SK-N-SH (cell line): ENCODE results near the gene KRT85. TPM values are rescaled to one million over a fixed set of nuclear protein-coding genes. Genes with fewer than 3 reads are reported as not detected.

Experiments used
- CTCF ChIA-PET: fragments of 300-600, 350-600 bp; formaldehyde crosslinking; extraction: SDS; loops from one replicate; lab custom pipeline; 2021; lab: Yijun Ruan, JAX
- POLR2A ChIA-PET: fragments of 350-600 bp; sonication (Branson Sonifier 250); formaldehyde crosslinking; extraction: SDS; loops from one replicate; lab custom pipeline; 2020; ENCODE audit warnings: antibody characterized with exemption, inconsistent platforms; lab: Yijun Ruan, JAX
- DNase-seq: peaks from one replicate; pipeline ENCODE4 v3.0.0; 2012
- H2AFZ ChIP-seq: fragments of 200-600 bp; sonication (generic); 2 replicates; pipeline ENCODE4 v1.8.1; 2016; ENCODE audit warnings: antibody characterized with exemption, mild to moderate bottlenecking, low read depth
- H3F3A ChIP-seq: fragments of 200-600 bp; sonication (generic); replicated peaks from 2 replicates; pipeline ENCODE3; 2016; ENCODE audit warnings: antibody characterized with exemption, mild to moderate bottlenecking; ENCODE audit not compliant: insufficient read depth
- H3K27ac ChIP-seq, 2 experiments: fragments of 200-500 bp in 1 of 2; fragments of 200-600 bp in 1 of 2; sonication (Bioruptor generic) in 1 of 2; sonication (generic), shearing (Covaris generic) in 1 of 2; 2 replicates each; pipeline versions ENCODE4 v1.5.1 to v1.6.1; 2014 to 2016; ENCODE audit warnings: low read depth in 2 of 2, inconsistent platforms in 1 of 2, low read length in 1 of 2, mild to moderate bottlenecking in 1 of 2, mixed read lengths in 1 of 2
- H3K27me3 ChIP-seq: fragments of 200-600 bp; sonication (generic), shearing (Covaris generic); 2 replicates; pipeline ENCODE4 v1.6.1; 2016; ENCODE audit warnings: mixed run types; ENCODE audit not compliant: insufficient read depth
- H3K36me3 ChIP-seq, 2 experiments: fragments of 200-500 bp in 1 of 2; fragments of 200-600 bp in 1 of 2; sonication (Bioruptor generic) in 1 of 2; sonication (generic) in 1 of 2; replicated peaks in 1 of 2; 2 replicates each; pipeline versions ENCODE3 to v1.5.1; 2014 to 2016; ENCODE audit warnings: low read length in 1 of 2, mild to moderate bottlenecking in 1 of 2; ENCODE audit not compliant: insufficient read depth in 2 of 2, control insufficient read depth in 1 of 2
- H3K4me1 ChIP-seq, 2 experiments: fragments of 200-500 bp in 1 of 2; fragments of 200-600 bp in 1 of 2; sonication (Bioruptor generic) in 1 of 2; sonication (generic), shearing (Covaris generic) in 1 of 2; 2 replicates each; pipeline versions ENCODE4 v1.5.1 to v1.6.1; 2014 to 2016; ENCODE audit warnings: low read depth in 1 of 2, low read length in 1 of 2, mixed run types in 1 of 2; ENCODE audit not compliant: insufficient read depth in 2 of 2, control insufficient read depth in 1 of 2
- H3K4me2 ChIP-seq: fragments of 200-600 bp; sonication (generic), shearing (Covaris generic); 2 replicates; pipeline ENCODE4 v1.6.1; 2017; ENCODE audit warnings: mixed run types
- H3K4me3 ChIP-seq, 2 experiments: fragments of 200-500 bp in 1 of 2; fragments of 200-600 bp in 1 of 2; sonication (Bioruptor generic) in 1 of 2; sonication (generic), shearing (Covaris generic) in 1 of 2; 2 replicates each; pipeline versions ENCODE4 v1.5.1 to v1.8.1; 2014 to 2016; ENCODE audit warnings: low read depth in 2 of 2, inconsistent platforms in 1 of 2, low read length in 1 of 2, mild to moderate bottlenecking in 1 of 2, mixed read lengths in 1 of 2, moderate library complexity in 1 of 2
- H3K79me2 ChIP-seq: fragments of 200-600 bp; sonication (generic); 2 replicates; pipeline ENCODE4 v1.8.1; 2017; ENCODE audit warnings: mild to moderate bottlenecking; ENCODE audit not compliant: insufficient read depth
- H3K9ac ChIP-seq: fragments of 200-600 bp; sonication (generic); 2 replicates; pipeline ENCODE4 v1.6.1; 2017; ENCODE audit warnings: mixed run types
- H3K9me2 ChIP-seq: fragments of 200-600 bp; sonication (generic); 2 replicates; pipeline ENCODE4 v1.6.1; 2017; ENCODE audit warnings: mixed run types
- H3K9me3 ChIP-seq: fragments of 200-600 bp; sonication (generic); 2 replicates; pipeline ENCODE4 v1.6.1; 2017; ENCODE audit warnings: mixed run types, mild to moderate bottlenecking, moderate library complexity
- H4K20me1 ChIP-seq: fragments of 200-600 bp; sonication (generic); 2 replicates; pipeline ENCODE4 v1.6.1; 2017; ENCODE audit warnings: mild to moderate bottlenecking, mixed run types; ENCODE audit not compliant: insufficient read depth
- CHD2 ChIP-seq: fragments of 150-350 bp; IDR thresholded peaks from 2 replicates; pipeline ENCODE4 v1.6.1; 2018; ENCODE audit warnings: low read length; ENCODE audit not compliant: partially characterized antibody
- EP300 ChIP-seq, 2 experiments: IDR thresholded peaks; 2 replicates each; pipeline versions ENCODE4 v1.4.0 to v1.6.1; 2012; ENCODE audit warnings: borderline replicate concordance in 1 of 2, low read depth in 1 of 2, low read length in 1 of 2
- EZH2phosphoT487 ChIP-seq: fragments of 200-600 bp; sonication (generic); IDR thresholded peaks from 2 replicates; pipeline ENCODE4 v1.6.1; 2017; ENCODE audit warnings: low read depth, mixed run types, mild to moderate bottlenecking, antibody characterized with exemption, moderate library complexity, borderline replicate concordance
- FOXM1 ChIP-seq: IDR thresholded peaks from 2 replicates; pipeline ENCODE4 v1.4.0; 2012; ENCODE audit warnings: low read depth, mild to moderate bottlenecking
- GABPA ChIP-seq: IDR thresholded peaks from 2 replicates; pipeline ENCODE4 v1.4.0; 2012; ENCODE audit warnings: low read depth, mild to moderate bottlenecking
- GATA2 ChIP-seq: sonication (generic); formaldehyde crosslinking; IDR thresholded peaks from 2 replicates; pipeline ENCODE4 v1.5.0; 2020; ENCODE audit warnings: mild to moderate bottlenecking, missing genetic modification reagents
- JUND ChIP-seq: IDR thresholded peaks from 2 replicates; pipeline ENCODE4 v1.4.0; 2012
- MEF2A ChIP-seq: IDR thresholded peaks from 2 replicates; pipeline ENCODE4 v1.4.0; 2012; ENCODE audit warnings: low read depth, borderline replicate concordance
- NFIC ChIP-seq: IDR thresholded peaks from 2 replicates; pipeline ENCODE4 v1.4.0; 2012; ENCODE audit warnings: borderline replicate concordance
- POLR2AphosphoS5 ChIP-seq: IDR thresholded peaks from 2 replicates; pipeline ENCODE4 v1.6.1; 2012; ENCODE audit warnings: low read depth, low read length
- RAD21 ChIP-seq: IDR thresholded peaks from 2 replicates; pipeline ENCODE4 v1.6.1; 2012; ENCODE audit warnings: mild to moderate bottlenecking, low read length
- RCOR1 ChIP-seq: fragments of 150-350 bp; IDR thresholded peaks from 2 replicates; pipeline ENCODE4 v1.6.1; 2017; ENCODE audit warnings: antibody characterized with exemption, low read length
- RFX5 ChIP-seq: IDR thresholded peaks from 2 replicates; pipeline ENCODE4 v1.6.1; 2012; ENCODE audit warnings: mild to moderate bottlenecking, improper control_type of control experiment, low read length
- RXRA ChIP-seq: IDR thresholded peaks from 2 replicates; pipeline ENCODE4 v1.4.0; 2012; ENCODE audit warnings: low read depth, mild to moderate bottlenecking, borderline replicate concordance
- SMC3 ChIP-seq: IDR thresholded peaks from 2 replicates; pipeline ENCODE4 v1.6.1; 2012; ENCODE audit warnings: low read depth, low read length, improper control_type of control experiment
- TCF12 ChIP-seq: IDR thresholded peaks from 2 replicates; pipeline ENCODE4 v1.4.0; 2012
- USF1 ChIP-seq: IDR thresholded peaks from 2 replicates; pipeline ENCODE4 v1.4.0; 2012; ENCODE audit warnings: low read depth, borderline replicate concordance
- WGBS: methylation state at CpG from one replicate; pipeline ENCODE4 v1.1.6; 2017; ENCODE audit warnings: low lambda C conversion rate; 5-methylcytosine and 5-hydroxymethylcytosine counted together
- polyA plus RNA-seq, 3 experiments: library from polyadenylated mRNA; depleted of rRNA; stranded (reverse); fragments of >200 nt; gene quantifications; 2 replicates each; pipeline ENCODE4 v1.2.3, GENCODE V29; 2012
- TF ChIP-seq, protein P1 (sequence below): IDR thresholded peaks from 2 replicates; pipeline ENCODE4; 2012
- TF ChIP-seq, protein P2 (sequence below): IDR thresholded peaks from 2 replicates; pipeline ENCODE4 v1.4.0; 2012; ENCODE audit warnings: low read depth
- TF ChIP-seq, protein P3 (sequence below): fragments of 150-350 bp; IDR thresholded peaks from 2 replicates; pipeline ENCODE4 v1.6.1; 2016; ENCODE audit warnings: mild to moderate bottlenecking, low read depth, low read length

KRT85 gene
- polyA plus RNA-seq, 1 of the 3 experiments (the other 2 are of a cell fraction): not detected

- Histone ChIP-seq H3K9ac (no peak overlapping the region), H3K27me3 (peaks cover 32% of the 10 kb centered on the region), H3F3A (no peaks in the 10 kb centered on the region), H3K27ac (no peak overlapping the region), H3K4me2 (no peak overlapping the region), H3K9me3 (no peaks in the 10 kb centered on the region), H3K79me2 (no peaks in the 10 kb centered on the region), H2AFZ (no peak overlapping the region), H3K36me3 (no peaks in the 10 kb centered on the region), H4K20me1 (no peaks in the 10 kb centered on the region), H3K9me2 (no peaks in the 10 kb centered on the region), H3K4me3 (no peak overlapping the region), H3K4me1 (no peaks in the 10 kb centered on the region)
- TF ChIP-seq, protein P1, sequence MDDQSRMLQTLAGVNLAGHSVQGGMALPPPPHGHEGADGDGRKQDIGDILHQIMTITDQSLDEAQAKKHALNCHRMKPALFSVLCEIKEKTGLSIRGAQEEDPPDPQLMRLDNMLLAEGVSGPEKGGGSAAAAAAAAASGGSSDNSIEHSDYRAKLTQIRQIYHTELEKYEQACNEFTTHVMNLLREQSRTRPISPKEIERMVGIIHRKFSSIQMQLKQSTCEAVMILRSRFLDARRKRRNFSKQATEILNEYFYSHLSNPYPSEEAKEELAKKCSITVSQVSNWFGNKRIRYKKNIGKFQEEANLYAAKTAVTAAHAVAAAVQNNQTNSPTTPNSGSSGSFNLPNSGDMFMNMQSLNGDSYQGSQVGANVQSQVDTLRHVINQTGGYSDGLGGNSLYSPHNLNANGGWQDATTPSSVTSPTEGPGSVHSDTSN: no peak
- TF ChIP-seq GABPA (no peak), JUND (no peak), CHD2 (no peak), SMC3 (no peak)
- ChIA-PET CTCF (interaction anchor here (0.9 to 4.4 kb wide), 5 partner anchors 15 to 186 kb away, joined by 3 to 19 read pairs (median 7); no protein-coding TSS in a partner anchor), POLR2A (no interaction called here)
- DNase-seq: no peak
- 24% methylated on average over 2 of the region's 2 CpGs for WGBS
Observed at GRCh38 chr12:52342781-52343490, 24.3 kb downstream of the KRT85 start.

GRCh38 chr12:52341066-52341580, 26.2 kb downstream of the KRT85 start:
- ChIA-PET POLR2A (no interaction called here), CTCF (interaction anchor here (0.9 to 4.4 kb wide), 5 partner anchors 13 to 538 kb away, joined by 3 to 19 read pairs (median 4); no protein-coding TSS in a partner anchor)
- no peak overlapping the region for H3K27ac ChIP-seq
- 0 out of 2 replicates have a peak, but pooled peaks cover 8% of the 10 kb centered on the region for H3K9me3 ChIP-seq
- no peaks in the 10 kb centered on the region for H3K9me2 ChIP-seq
- TF ChIP-seq EP300 (IDR thresholded peaks at IDR 0.05; ENCODE audit: borderline replicate concordance in 1 of 2, low read depth in 1 of 2, low read length in 1 of 2): no peak
- TF ChIP-seq, protein P2, sequence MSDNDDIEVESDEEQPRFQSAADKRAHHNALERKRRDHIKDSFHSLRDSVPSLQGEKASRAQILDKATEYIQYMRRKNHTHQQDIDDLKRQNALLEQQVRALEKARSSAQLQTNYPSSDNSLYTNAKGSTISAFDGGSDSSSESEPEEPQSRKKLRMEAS: no peak
- no peak for TF ChIP-seq CHD2
- no peak for TF ChIP-seq MEF2A
- TF ChIP-seq RAD21: no peak
- TF ChIP-seq RXRA: no peak
- TF ChIP-seq FOXM1: no peak
- no peak for TF ChIP-seq RFX5
- no peak for TF ChIP-seq GATA2 (CRISPR knock-in tag)
- TF ChIP-seq EZH2phosphoT487: no peak
- no peak for TF ChIP-seq GABPA
- TF ChIP-seq, protein P1: no peak
- no peak for TF ChIP-seq USF1
- TF ChIP-seq SMC3: no peak
- TF ChIP-seq, protein P3, sequence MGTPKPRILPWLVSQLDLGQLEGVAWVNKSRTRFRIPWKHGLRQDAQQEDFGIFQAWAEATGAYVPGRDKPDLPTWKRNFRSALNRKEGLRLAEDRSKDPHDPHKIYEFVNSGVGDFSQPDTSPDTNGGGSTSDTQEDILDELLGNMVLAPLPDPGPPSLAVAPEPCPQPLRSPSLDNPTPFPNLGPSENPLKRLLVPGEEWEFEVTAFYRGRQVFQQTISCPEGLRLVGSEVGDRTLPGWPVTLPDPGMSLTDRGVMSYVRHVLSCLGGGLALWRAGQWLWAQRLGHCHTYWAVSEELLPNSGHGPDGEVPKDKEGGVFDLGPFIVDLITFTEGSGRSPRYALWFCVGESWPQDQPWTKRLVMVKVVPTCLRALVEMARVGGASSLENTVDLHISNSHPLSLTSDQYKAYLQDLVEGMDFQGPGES: no peak
- no peak for TF ChIP-seq NFIC
- no peak for TF ChIP-seq POLR2AphosphoS5
- no peak for TF ChIP-seq TCF12
- TF ChIP-seq RCOR1: no peak
- H3K27me3 ChIP-seq: peaks cover 32% of the 10 kb centered on the region
- no peaks in the 10 kb centered on the region for H3K79me2 ChIP-seq
- no peaks in the 10 kb centered on the region for H3K4me1 ChIP-seq
- H3F3A ChIP-seq: peaks cover 7% of the 10 kb centered on the region
- H3K36me3 ChIP-seq: no peaks in the 10 kb centered on the region
- no peak overlapping the region for H2AFZ ChIP-seq
- no peak overlapping the region for H3K9ac ChIP-seq
- 50% methylated on average over 4 of the region's 14 CpGs for WGBS
- no peak overlapping the region for H3K4me3 ChIP-seq
- H3K4me2 ChIP-seq: no peak overlapping the region
- H4K20me1 ChIP-seq: no peaks in the 10 kb centered on the region
- no peak for DNase-seq
